GM20431 (cell line): ENCODE results near the gene CORO2B.
"Not testable (repeated sequence)": the region's sequence is repeated elsewhere in the genome, so short reads cannot be mapped to it uniquely, and the experiment has no call there.

ENCODE experiments used
- in situ Hi-C: fragments of 300-500 bp; cut with MseI, MboI; formaldehyde crosslinking; loops from one replicate; pipeline ENCODE4 v1.15.0; 2020; ENCODE audit warnings: low sequenced_read_pairs; ENCODE audit not compliant: unreplicated experiment

Gene CORO2B

GRCh38 chr15:68733666-68734065, 154.9 kb downstream of the CORO2B start:
- in situ Hi-C loops, result loop anchor here (10.0 kb wide), 1 partner anchor 141 kb away; no protein-coding TSS in a partner anchor

- in situ Hi-C loops, result loop anchor here (10.0 kb wide), 1 partner anchor 140 kb away; no protein-coding TSS in a partner anchor
Observed at GRCh38 chr15:68734352-68734751, 155.6 kb downstream of the CORO2B start.

- in situ Hi-C loops, result loop anchor here (10.0 kb wide), 1 partner anchor 140 kb away; no protein-coding TSS in a partner anchor
Observed at GRCh38 chr15:68734881-68735280, 156.1 kb downstream of the CORO2B start.

- in situ Hi-C loops, result loop anchor here (10.0 kb wide), 1 partner anchor 139 kb away; no protein-coding TSS in a partner anchor
Observed at GRCh38 chr15:68735610-68736009, 156.8 kb downstream of the CORO2B start.

GRCh38 chr15:68739390-68740080, 160.7 kb downstream of the CORO2B start:
- in situ Hi-C loops, result loop anchor here (10.0 kb wide), 1 partner anchor 135 kb away; no protein-coding TSS in a partner anchor

GRCh38 chr15:68743256-68743655, 164.5 kb downstream of the CORO2B start:
- in situ Hi-C loops, result no loop called here

GRCh38 chr15:68749365-68749764, 170.6 kb downstream of the CORO2B start:
- in situ Hi-C loops, result no loop called here

GRCh38 chr15:68749793-68750192, 171.0 kb downstream of the CORO2B start:
- in situ Hi-C loops, result no loop called here

GRCh38 chr15:68751622-68752021, 172.8 kb downstream of the CORO2B start:
- in situ Hi-C loops, result no loop called here

- in situ Hi-C loops, result no loop called here
Observed at GRCh38 chr15:68755731-68756130, 176.9 kb downstream of the CORO2B start.

GRCh38 chr15:68759982-68760579, 181.3 kb downstream of the CORO2B start:
- in situ Hi-C loops, result not testable (repeated sequence)

- in situ Hi-C loops, result no loop called here
Observed at GRCh38 chr15:68763063-68763462, 184.3 kb downstream of the CORO2B start.

GRCh38 chr15:68764090-68764489, 185.3 kb downstream of the CORO2B start:
- in situ Hi-C loops, result no loop called here

GRCh38 chr15:68765602-68766368, 187.0 kb downstream of the CORO2B start:
- in situ Hi-C loops, result no loop called here

GRCh38 chr15:68767833-68768232, 189.0 kb downstream of the CORO2B start:
- in situ Hi-C loops, result no loop called here

GRCh38 chr15:68768321-68768720, 189.5 kb downstream of the CORO2B start:
- in situ Hi-C loops, result no loop called here

- in situ Hi-C loops, result no loop called here
Observed at GRCh38 chr15:68769702-68770101, 190.9 kb downstream of the CORO2B start.

GRCh38 chr15:68770216-68770615, 191.4 kb downstream of the CORO2B start:
- in situ Hi-C loops, result no loop called here

GRCh38 chr15:68773036-68773435, 194.2 kb downstream of the CORO2B start:
- in situ Hi-C loops, result no loop called here

- in situ Hi-C loops, result no loop called here
Observed at GRCh38 chr15:68774120-68774519, 195.3 kb downstream of the CORO2B start.
